ENCODE results near the gene JAM3.
A peak's percentile ranks its signal among the peaks of the same experiment; 100 is the strongest.

Gene JAM3

DNA sequence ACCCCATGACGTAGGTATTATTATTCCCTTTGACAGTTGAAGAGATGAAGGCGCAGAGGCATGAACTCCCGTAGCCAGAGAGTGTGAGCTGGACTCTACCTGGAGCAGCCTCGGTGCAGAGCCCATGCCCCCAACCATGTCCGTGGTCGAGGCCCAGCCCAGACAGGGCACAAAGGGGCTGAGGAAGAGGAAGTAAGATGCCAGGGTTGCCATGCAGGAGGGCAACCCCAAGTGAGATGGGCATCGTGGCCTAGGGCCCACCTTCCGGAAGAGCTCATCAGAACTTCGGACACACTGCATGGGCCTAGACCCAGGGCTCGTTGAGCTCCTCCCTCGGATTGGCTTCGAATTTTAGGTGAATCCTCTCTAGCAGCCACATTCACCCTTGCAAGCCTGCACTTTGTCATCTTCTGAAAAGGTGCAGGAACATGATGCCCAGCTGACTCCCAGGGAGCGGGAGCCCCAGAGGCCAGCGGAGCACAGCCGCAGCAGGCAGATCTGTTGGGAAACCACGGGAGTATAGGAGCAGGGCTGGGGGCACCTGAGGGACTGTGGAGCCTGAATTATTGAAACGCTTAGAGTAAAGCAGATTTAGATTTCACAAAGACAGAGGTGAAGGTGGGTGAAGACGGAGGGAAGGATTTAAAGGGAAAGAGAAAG lies 29.0 kb upstream of the JAM3 start:
- DNase-seq: no peak

DNA sequence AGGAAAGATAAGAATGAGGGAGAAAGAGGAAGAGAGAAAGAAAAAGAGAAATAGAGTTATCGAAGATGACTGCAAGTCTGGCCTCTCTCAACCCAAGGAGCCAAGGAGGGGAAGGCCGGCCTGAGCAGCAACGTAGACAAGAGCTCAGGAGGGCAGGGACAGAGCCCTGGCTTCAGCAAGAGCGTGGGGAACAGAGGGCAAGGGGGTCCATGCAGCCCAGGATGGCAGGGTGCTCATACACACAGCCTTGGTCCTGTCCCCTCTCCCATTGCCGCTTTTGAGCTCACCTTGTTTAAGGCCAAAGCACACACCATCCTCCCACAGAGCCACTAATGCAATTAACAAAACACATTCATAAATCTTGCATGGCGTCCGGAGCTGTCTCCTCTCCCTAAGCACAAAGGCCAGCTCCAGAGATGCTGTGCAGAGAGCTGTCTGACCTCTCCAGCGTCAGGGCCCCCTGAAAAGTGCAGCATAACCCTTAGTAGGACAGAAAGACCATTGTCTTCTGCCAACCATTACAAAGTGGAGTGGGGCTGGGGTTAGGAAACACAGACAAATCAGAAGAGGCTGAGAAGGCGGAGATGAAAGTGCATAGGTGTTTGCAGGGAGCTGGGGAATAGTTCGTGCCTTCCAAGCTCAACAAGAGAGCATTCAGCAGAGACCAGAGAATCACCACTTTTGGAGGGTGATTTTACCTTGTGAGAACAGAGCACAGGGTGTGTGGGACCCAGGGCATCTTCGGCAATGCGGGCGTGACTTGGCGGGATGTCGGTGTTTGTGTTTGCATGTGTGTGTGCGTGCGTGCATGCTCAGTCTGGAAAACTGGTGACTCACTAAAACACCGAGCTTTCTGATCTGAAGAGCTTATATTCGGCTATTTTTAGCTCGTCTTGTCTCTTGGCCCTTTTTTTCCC lies 28.2 kb upstream of the JAM3 start:
- DNase-seq: no peak

- DNase-seq: no peak
These were observed 27.5 kb upstream of the JAM3 start for GRCh38 chr11:134041349-134041748.

DNA sequence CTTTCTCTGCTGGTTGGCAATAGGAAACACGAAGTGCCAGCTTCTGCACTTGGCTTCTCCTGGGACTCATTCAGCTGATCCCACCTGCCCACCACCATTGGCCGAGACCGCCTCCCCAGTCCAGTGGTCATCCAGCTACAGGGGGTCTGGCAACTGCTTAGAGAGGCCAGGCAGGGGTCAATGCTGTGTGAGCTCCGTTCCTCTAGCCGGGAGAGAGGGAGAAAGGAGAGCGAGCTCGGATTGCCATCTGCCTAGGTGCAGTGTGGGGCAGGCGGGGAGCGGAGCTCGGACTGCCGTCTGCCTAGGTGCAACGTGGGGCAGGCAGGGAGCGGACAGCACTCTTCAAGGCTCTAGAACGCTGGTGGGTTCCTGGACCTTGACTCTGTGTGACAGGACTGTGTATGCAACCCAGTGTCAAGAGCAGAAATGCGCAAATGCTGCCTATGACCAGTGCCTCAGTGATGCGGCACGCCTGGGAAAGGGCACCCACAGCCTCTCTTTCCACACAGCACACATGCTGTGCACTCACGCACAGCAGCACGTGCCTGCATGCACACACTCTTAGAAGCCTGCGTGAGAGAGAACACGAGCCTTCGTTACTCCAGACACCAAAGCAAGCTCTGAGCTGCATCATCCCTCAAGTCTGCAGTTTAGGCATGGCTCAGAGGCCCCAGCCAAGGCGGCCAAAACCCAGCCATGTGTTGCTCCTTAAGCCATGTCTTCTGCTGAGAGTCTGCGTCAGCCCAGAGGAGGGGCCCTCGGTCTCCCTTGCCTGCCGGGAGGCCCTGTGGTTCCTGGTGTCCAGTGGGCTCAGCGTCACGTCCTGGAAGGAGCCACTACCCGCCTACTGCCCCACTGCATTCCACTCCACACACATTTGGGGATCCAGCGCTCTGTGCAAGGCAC lies 26.8 kb upstream of the JAM3 start:
- no peak for DNase-seq

GRCh38 chr11:134043821-134044420 lies 25.0 kb upstream of the JAM3 start:
- no peak for DNase-seq

- DNase-seq: no peak
These were observed 24.2 kb upstream of the JAM3 start for GRCh38 chr11:134044514-134045284.

DNA sequence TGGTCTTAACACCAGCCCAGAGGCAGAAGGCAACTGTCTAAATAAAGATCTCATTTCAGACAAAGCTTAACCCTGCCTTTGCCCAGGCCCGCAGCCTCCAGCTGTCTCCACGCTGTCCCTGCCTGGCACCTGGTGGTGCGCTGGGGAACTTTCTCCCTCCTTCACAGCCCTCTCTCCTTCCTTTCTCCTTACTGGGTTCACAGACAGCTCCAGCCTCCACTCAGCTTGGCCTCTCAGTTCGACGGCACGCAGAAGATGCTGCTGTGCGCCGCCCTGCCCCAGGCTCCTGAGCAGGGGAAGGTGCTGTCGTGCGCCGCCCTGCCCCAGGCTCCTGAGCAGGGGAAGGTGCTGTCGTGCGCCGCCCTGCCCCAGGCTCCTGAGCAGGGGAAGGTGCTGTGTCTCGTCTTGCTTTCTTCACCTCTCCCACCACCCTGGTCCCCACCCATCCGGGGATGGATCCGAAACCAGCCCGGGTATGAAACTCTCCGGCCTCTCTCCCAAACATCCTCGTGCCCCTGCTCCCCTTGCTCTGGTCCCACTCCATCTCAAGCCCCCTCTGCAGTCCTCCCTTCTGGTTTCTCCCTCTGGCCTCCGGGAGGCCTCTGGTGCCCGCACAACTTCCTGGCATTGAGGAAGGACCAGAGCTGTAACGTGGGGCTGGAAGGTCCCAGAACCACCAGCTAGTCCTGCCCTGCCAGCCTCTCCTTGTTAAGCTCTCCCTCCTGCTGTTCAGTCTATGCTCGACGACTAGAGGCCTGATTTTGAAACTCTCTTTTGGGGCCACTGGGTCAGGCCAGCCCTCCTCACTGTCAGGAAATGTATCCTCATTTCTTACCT lies 22.9 kb upstream of the JAM3 start:
- DNase-seq: no peak

DNA sequence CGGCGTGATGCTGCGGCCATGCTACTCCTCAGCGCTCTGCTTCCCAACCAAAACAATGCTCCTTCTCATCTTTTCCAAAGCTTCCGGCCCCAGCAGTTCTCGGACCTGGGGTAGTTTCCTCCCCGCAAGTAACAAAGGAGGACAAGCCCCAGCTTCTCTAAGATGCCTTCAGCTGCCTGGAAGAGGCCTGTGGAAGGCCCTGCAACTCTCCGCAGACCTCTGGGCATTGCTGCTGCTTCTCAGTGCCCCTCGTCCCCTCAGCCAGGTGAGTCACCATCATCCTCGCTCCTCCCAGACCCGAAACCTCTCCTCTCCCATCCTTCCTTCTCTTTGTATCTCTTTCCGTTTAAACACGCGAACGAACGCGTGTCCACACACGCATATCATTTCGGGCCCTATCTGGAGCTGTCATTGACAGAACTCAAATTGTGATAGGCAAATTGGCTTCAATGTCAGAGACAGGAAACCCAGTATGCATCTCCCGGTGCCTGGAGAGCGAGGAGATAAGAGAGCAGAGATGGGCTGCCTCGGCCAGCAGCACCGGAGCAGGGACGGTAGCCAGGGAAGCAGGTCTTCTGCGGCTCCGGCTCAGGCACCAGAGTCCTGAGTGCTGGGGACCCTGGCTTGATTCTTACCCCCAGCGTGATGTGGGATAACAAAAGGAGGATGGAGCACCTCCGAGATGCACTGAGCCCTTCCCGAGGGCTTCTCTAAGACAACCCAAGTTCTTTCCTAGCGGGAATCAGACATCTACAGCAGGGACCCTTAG lies 22.0 kb upstream of the JAM3 start:
- no peak for DNase-seq

- DNase-seq: no peak
These were observed 21.3 kb upstream of the JAM3 start for GRCh38 chr11:134047586-134047999.

GRCh38 chr11:134048028-134048427 lies 20.8 kb upstream of the JAM3 start:
- DNase-seq: no peak

- no peak for DNase-seq
These were observed 19.6 kb upstream of the JAM3 start for GRCh38 chr11:134049303-134049702.

- peak; percentile 11 for DNase-seq
These were observed 18.1 kb upstream of the JAM3 start for GRCh38 chr11:134050541-134051383.

GRCh38 chr11:134052395-134052987 lies 16.4 kb upstream of the JAM3 start:
- DNase-seq: no peak

DNA sequence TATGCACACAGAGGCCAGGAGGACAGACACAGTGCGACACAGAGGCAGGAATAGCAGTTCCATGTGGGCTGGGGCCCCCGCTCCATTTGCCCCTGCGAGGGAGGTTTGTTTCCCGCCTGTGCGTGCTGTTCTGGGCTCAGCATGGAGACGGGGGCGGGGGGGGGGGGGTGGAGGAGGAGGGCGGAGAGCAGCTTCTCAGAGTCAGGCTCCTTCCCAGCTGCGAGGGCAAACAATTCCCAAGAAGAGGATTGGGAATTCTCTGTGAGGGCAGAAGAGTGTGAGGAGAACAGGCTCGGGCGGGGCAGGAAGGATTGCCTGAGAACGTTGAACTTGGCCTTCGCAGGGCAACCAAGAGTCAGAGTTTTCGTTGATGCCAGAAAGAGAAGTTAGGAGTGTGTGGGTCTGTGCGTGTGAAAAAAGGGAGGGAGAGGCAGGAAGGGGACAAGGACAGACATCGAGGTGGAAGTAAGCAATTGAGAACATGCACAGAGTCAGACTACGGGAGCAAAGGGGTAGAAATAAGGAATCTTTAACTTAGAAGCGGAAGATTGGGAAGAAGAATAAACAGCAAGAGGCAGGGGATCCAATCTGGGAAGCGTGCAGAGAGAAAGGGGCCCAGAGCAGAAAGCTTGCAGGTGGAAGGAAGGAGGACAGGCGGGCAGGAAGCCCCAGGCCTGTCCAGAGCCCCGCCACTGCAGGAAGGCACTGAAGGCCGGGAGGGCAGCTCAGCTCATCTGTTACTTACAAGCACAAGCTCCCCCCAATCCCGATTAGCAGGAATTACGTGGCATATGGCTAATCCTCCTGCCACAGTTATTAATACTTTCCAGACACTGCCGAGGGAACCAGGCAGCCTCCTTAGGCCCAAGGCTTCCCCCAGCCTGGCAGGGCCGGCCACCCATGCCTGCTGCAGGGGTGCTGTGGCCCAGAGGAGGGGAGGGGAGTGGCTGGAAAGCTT lies 15.6 kb upstream of the JAM3 start:
- no peak for DNase-seq

GRCh38 chr11:134055029-134055428 lies 13.8 kb upstream of the JAM3 start:
- DNase-seq: no peak

DNA sequence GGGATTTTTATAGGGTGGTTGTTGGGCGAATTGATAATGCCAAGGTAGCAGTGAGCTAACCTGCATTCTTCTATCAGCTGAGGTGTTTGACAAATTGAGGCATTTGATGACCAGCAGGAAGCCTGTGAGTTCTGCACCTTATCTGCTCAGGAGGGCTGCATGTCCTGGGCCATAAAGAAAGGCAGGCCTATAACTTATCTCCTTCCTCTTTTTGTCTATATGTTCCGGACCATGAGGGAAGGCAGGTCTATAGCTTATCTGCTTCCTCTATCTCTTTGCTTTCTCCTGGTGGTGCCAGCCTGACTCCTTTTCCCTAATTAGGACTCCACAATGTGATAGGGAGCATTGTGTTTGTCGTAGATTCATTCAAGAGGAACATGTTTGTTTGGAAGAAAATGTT lies 8.6 kb upstream of the JAM3 start:
- DNase-seq: no peak

DNA sequence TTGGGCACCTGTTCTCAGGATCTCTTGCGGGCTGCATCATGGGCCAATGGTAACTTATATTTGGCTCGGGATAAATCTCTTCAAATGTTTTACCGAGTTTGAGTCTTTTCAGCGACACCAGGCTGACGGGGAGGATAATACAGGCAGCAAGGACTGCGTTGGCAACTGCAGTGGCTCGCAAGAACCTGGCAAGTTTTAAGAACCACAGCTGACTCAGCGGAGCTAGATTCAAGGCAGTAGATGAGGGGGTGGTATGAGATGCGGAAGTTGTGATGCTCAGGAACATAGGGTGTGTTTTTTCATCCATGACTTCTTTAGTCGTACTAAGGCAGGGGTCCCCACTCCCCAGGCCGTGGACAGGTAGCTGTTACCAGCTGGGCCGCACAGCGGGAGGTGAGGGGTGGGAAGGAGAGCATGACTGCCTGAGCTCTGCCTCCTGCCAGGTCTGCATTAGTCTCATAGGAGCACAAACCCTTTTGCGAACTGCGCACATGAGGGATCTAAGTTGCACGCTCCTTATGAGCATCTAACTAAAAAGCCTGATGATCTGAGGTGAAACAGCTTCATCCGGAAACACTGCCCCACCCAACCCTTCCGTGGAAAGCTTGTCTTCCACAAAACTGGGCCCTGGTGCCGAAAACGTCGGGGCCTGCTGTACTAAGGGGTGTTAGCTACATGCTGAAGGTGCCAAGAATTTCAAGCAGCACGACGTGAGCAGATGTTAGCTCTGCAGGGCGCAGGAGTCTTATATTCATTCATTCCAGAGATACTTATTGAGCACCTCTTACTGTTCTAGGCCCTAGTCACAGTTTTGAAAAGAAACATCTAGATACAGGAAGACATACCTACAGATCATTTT lies 6.4 kb upstream of the JAM3 start:
- no peak for DNase-seq
